Lung (tissue), 12 donors: ENCODE measurements around the gene NFKBIE. TPM values are rescaled to one million over a fixed set of nuclear protein-coding genes. Genes with fewer than 3 reads are reported as not detected.

Experiments used
- ATAC-seq: fragments of 200-7000 bp; cut with Tn5 transposase; one replicate; pipeline ENCODE4 v1.9.1; 2020; ENCODE audit warnings: moderate number of reproducible peaks; ENCODE audit not compliant: insufficient read depth, low FRiP score
- DNase-seq, 3 donors: peaks; one replicate each; pipeline ENCODE4 v3.0.0-alpha.2; 2013 to 2017
- H3K27ac ChIP-seq, 2 donors: one replicate each; pipeline ENCODE4 v1.5.1; 2013; ENCODE audit warnings: mild to moderate bottlenecking in 2 of 2, moderate library complexity in 2 of 2, control low read depth in 1 of 2, inconsistent platforms in 1 of 2, low read depth in 1 of 2, low read length in 1 of 2
- H3K27me3 ChIP-seq, 3 donors: one replicate each; pipeline ENCODE4 v1.5.1; 2013; ENCODE audit warnings: low read length in 2 of 3; ENCODE audit not compliant: control insufficient read depth in 3 of 3, insufficient read depth in 3 of 3
- H3K36me3 ChIP-seq, 4 donors: one replicate each; pipeline ENCODE4 v1.5.1; 2013; ENCODE audit warnings: low read length in 4 of 4, mild to moderate bottlenecking in 1 of 4, moderate library complexity in 1 of 4; ENCODE audit not compliant: control insufficient read depth in 4 of 4, insufficient read depth in 4 of 4
- H3K4me1 ChIP-seq, 5 donors: one replicate each; pipeline ENCODE4 v1.5.1; 2013; ENCODE audit warnings: low read length in 5 of 5, mild to moderate bottlenecking in 2 of 5, moderate library complexity in 1 of 5; ENCODE audit not compliant: control insufficient read depth in 5 of 5, insufficient read depth in 5 of 5
- H3K4me3 ChIP-seq: one replicate; pipeline ENCODE4 v1.5.1; 2013; ENCODE audit warnings: mild to moderate bottlenecking, control low read depth, moderate library complexity
- H3K9ac ChIP-seq, 2 donors: one replicate each; pipeline ENCODE4 v1.5.1; 2013; ENCODE audit warnings: low read length in 2 of 2, control low read depth in 1 of 2; ENCODE audit not compliant: insufficient read depth in 1 of 2
- H3K9me3 ChIP-seq, 4 donors: one replicate each; pipeline ENCODE4 v1.5.1; 2013; ENCODE audit warnings: low read length in 3 of 4, mild to moderate bottlenecking in 1 of 4, moderate library complexity in 1 of 4; ENCODE audit not compliant: control insufficient read depth in 4 of 4, insufficient read depth in 3 of 4
- WGBS, 2 donors: extraction: QIAGEN DNeasy Blood & Tissue Kit; methylation state at CpG; one replicate each; pipeline ENCODE4 v1.1.7; 2013; 5-methylcytosine and 5-hydroxymethylcytosine counted together
- polyA plus RNA-seq, 2 donors: library from polyadenylated mRNA; stranded (reverse); fragments of 200-250 nt; gene quantifications; one replicate each; pipeline ENCODE4 v1.2.1, GENCODE V29; 2013
- total RNA-seq, 2 donors: library from RNA; depleted of rRNA in 1 of 2; stranded (reverse); fragments of >200 nt in 1 of 2; gene quantifications; one replicate each; pipeline ENCODE4 v1.2.1, GENCODE V29; 2014 to 2021
- TF ChIP-seq, protein P1 (sequence below): IDR thresholded peaks from 2 replicates; pipeline ENCODE4 v1.5.1; 2012; ENCODE audit warnings: mild to moderate bottlenecking; ENCODE audit errors: control extremely low read depth, extremely low read depth
- donor health status: control.
- donor health status: control.
- donor health status: Bipolar disorder and iron deficiency.
- donor health status: healthy.
- donor health status: DM: yes; HTN: yes; CAD: no.

NFKBIE gene
- total and polyA plus RNA-seq, 4 donors, result 13.1 to 40.6 (median 20.4) TPM

DNA sequence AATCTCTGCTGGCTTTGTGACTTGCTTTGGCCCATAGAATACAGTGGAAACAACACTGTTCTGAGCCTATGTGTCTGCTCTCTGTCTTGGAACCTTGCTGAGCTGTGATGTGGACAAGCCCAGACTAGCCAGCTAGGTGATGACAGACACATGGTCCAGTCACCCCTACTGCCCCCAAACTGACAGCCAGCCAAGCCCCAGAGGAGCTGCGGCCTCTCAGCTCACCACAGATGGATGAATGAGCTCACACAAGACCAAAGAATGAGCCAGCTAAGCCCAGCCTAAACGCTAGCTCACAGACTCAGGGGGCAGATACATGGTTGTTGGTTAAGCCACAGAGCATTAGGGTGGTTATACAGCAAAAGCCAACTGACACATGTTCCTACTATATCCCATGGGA, 43.7 kb upstream of the NFKBIE start:
- no peak overlapping the region for H3K9ac ChIP-seq
- peaks cover 0 to 9% (median 3%) of the 10 kb centered on the region in 5 donors for H3K4me1 ChIP-seq
- 83 to 93% methylated on average over 2 of the region's 2 CpGs for WGBS, 2 donors
- H3K27me3 ChIP-seq, result no peaks in the 10 kb centered on the region
- H3K36me3 ChIP-seq, result peaks cover 0 to 53% (median 39%) of the 10 kb centered on the region in 4 donors
- DNase-seq, result no peak
- H3K27ac ChIP-seq, result no peak overlapping the region
- H3K4me3 ChIP-seq, result no peak overlapping the region
- ATAC-seq, result no peak
- no peaks in the 10 kb centered on the region for H3K9me3 ChIP-seq
- TF ChIP-seq, protein P1, sequence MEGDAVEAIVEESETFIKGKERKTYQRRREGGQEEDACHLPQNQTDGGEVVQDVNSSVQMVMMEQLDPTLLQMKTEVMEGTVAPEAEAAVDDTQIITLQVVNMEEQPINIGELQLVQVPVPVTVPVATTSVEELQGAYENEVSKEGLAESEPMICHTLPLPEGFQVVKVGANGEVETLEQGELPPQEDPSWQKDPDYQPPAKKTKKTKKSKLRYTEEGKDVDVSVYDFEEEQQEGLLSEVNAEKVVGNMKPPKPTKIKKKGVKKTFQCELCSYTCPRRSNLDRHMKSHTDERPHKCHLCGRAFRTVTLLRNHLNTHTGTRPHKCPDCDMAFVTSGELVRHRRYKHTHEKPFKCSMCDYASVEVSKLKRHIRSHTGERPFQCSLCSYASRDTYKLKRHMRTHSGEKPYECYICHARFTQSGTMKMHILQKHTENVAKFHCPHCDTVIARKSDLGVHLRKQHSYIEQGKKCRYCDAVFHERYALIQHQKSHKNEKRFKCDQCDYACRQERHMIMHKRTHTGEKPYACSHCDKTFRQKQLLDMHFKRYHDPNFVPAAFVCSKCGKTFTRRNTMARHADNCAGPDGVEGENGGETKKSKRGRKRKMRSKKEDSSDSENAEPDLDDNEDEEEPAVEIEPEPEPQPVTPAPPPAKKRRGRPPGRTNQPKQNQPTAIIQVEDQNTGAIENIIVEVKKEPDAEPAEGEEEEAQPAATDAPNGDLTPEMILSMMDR, result no peak

DNA sequence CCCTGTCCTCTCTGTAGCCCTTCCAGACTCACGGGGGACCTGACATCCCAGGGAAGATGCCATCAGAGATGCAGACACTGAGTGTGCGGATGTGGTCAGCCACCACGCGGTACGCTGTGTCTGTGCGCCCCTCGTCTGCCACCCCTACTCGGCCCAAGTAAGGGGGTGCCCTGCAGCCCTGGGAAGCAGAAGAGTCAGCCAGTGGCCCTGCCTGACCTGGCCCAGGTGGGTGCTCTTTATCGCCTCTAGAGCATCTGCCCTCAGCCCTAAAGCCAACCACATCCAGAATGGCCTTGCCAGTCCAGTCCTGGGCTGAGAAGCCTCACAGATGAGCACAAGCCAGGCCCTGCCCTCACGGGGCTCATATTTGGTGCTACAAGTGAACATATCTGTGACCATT, 41.9 kb upstream of the NFKBIE start:
- no peaks in the 10 kb centered on the region for H3K27me3 ChIP-seq
- peaks cover 0 to 4% (median 1%) of the 10 kb centered on the region in 5 donors for H3K4me1 ChIP-seq
- H3K36me3 ChIP-seq, result peaks cover 0 to 72% (median 53%) of the 10 kb centered on the region in 4 donors
- no peaks in the 10 kb centered on the region for H3K9me3 ChIP-seq
- no peak for DNase-seq
- no peak overlapping the region for H3K27ac ChIP-seq
- 96% methylated on average over 10 of the region's 10 CpGs for WGBS, 2 donors
- no peak overlapping the region for H3K9ac ChIP-seq
- no peak for ATAC-seq
- TF ChIP-seq, protein P1, result no peak
- H3K4me3 ChIP-seq, result no peak overlapping the region

DNA sequence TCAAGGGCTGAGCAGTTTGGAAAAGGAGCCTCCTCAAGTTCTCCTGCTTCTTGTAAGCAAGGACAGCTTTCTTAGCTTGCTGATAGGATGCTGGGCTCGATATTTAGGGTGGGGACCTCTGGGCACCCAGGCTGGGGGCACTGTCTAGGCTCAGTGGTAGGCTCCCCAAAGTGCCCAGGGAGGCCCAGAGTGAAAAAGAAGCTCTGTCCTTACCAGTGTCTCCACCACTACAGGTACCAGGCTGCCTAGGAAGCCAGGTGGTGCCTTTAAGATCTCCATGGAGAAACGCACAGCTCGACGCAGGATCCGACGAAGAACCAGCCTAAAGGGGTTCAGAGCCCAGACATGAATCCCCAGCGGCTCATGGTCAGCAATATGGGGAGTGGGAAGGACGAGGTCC, 41.4 kb upstream of the NFKBIE start:
- H3K9ac ChIP-seq, result no peak overlapping the region
- H3K27ac ChIP-seq, result no peak overlapping the region
- H3K36me3 ChIP-seq, result peaks cover 0 to 77% (median 55%) of the 10 kb centered on the region in 4 donors
- no peak for ATAC-seq
- H3K4me3 ChIP-seq, result no peak overlapping the region
- no peaks in the 10 kb centered on the region for H3K4me1 ChIP-seq
- TF ChIP-seq, protein P1, result no peak
- H3K9me3 ChIP-seq, result peaks cover 0 to 2% (median 0%) of the 10 kb centered on the region in 4 donors
- no peak for DNase-seq
- H3K27me3 ChIP-seq, result no peaks in the 10 kb centered on the region
- 94 to 95% methylated on average over 8 of the region's 8 CpGs for WGBS, 2 donors

DNA sequence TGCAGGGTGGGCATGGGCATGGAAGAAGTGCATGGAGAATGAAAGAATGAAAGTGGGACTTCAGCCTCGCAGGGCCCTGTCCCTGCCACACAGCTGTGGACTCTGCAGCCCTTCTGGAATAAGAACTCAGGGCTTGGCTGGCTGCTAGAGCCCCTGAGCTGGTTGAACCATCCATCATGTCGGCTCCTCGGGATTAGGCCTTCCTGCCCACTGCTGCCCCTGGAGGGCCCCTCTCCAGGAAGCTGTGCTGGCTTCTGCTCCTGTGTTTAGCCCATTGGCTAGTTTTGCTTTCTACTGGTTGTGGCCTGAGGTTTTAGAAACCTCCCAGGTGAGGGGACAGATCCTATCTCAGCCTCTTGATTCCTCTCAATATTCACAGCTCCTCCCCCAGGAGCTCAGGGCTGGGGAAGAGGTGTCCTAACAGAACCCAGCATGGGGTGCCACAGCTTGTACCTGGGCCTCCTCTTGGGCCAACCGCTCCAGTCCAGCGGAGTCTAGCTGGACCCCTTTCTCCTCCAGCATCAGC, 39.9 kb upstream of the NFKBIE start:
- H3K36me3 ChIP-seq, result peaks cover 0 to 84% (median 53%) of the 10 kb centered on the region in 4 donors
- H3K27me3 ChIP-seq, result no peaks in the 10 kb centered on the region
- TF ChIP-seq, protein P1, result no peak
- peaks cover 0 to 2% (median 0%) of the 10 kb centered on the region in 4 donors for H3K9me3 ChIP-seq
- H3K4me1 ChIP-seq, result no peaks in the 10 kb centered on the region
- WGBS, 2 donors, result 86 to 87% methylated on average over 5 of the region's 5 CpGs
- ATAC-seq, result no peak
- no peak overlapping the region for H3K4me3 ChIP-seq
- DNase-seq, result no peak
- no peak overlapping the region for H3K27ac ChIP-seq
- no peak overlapping the region for H3K9ac ChIP-seq
